ENCODE measurements around the gene NHSL2. TPM values are rescaled to one million over a fixed set of nuclear protein-coding genes. Genes with fewer than 3 reads are reported as not detected.

NHSL2 gene
- total RNA-seq, 1 donor from 2014 or later = 3.8 TPM

GRCh38 chrX:72132456-72132855, 221.8 kb downstream of the NHSL2 start:
- no peak for TF ChIP-seq CTCF (IDR thresholded peaks at IDR 0.05; ENCODE audit: borderline replicate concordance)
- intact Hi-C loops (cut with micrococcal nuclease) = loop anchor here (10.0 kb wide), 1 partner anchor 228 kb away; no protein-coding TSS in a partner anchor
- no peaks in the 10 kb centered on the region for H3K27me3 ChIP-seq (ENCODE audit: low read depth)
- no peak for DNase-seq
- H3K36me3 ChIP-seq = no peaks in the 10 kb centered on the region
- H3K4me3 ChIP-seq = peak overlapping the region; percentile 67
- H3K4me1 ChIP-seq = peaks cover 14% of the 10 kb centered on the region
- H3K9me3 ChIP-seq (replicated peaks) = no peaks in the 10 kb centered on the region
- H3K27ac ChIP-seq (replicated peaks) = peak overlapping the region; percentile 77

GRCh38 chrX:72133851-72134546, 223.4 kb downstream of the NHSL2 start:
- no peaks in the 10 kb centered on the region for H3K27me3 ChIP-seq (ENCODE audit: low read depth)
- intact Hi-C loops (cut with micrococcal nuclease) = loop anchor here (10.0 kb wide), 1 partner anchor 229 kb away; no protein-coding TSS in a partner anchor
- no peaks in the 10 kb centered on the region for H3K36me3 ChIP-seq
- no peak for TF ChIP-seq CTCF (IDR thresholded peaks at IDR 0.05; ENCODE audit: borderline replicate concordance)
- no peak overlapping the region for H3K4me3 ChIP-seq
- DNase-seq = no peak
- no peaks in the 10 kb centered on the region for H3K9me3 ChIP-seq (replicated peaks)
- H3K27ac ChIP-seq (replicated peaks) = no peak overlapping the region
- peaks cover 14% of the 10 kb centered on the region for H3K4me1 ChIP-seq

- no peaks in the 10 kb centered on the region for H3K36me3 ChIP-seq
- no peaks in the 10 kb centered on the region for H3K9me3 ChIP-seq (replicated peaks)
- H3K27ac ChIP-seq (replicated peaks) = no peak overlapping the region
- no peaks in the 10 kb centered on the region for H3K4me1 ChIP-seq
- no peak for TF ChIP-seq CTCF (IDR thresholded peaks at IDR 0.05; ENCODE audit: borderline replicate concordance)
- intact Hi-C loops (cut with micrococcal nuclease) = loop anchor here (10.0 kb wide), 1 partner anchor 233 kb away; no protein-coding TSS in a partner anchor
- no peak for DNase-seq
- no peak overlapping the region for H3K4me3 ChIP-seq
- H3K27me3 ChIP-seq (ENCODE audit: low read depth) = no peaks in the 10 kb centered on the region
Observed at GRCh38 chrX:72137846-72138495, 227.3 kb downstream of the NHSL2 start.

- TF ChIP-seq CTCF (IDR thresholded peaks at IDR 0.05; ENCODE audit: borderline replicate concordance) = no peak
- no peaks in the 10 kb centered on the region for H3K9me3 ChIP-seq (replicated peaks)
- H3K27ac ChIP-seq (replicated peaks) = no peak overlapping the region
- H3K27me3 ChIP-seq (ENCODE audit: low read depth) = no peaks in the 10 kb centered on the region
- no peaks in the 10 kb centered on the region for H3K36me3 ChIP-seq
- H3K4me3 ChIP-seq = no peak overlapping the region
- intact Hi-C loops (cut with micrococcal nuclease) = loop anchor here (10.0 kb wide), 1 partner anchor 235 kb away; no protein-coding TSS in a partner anchor
- no peak for DNase-seq
- no peaks in the 10 kb centered on the region for H3K4me1 ChIP-seq
Observed at GRCh38 chrX:72139538-72139937, 228.9 kb downstream of the NHSL2 start.

GRCh38 chrX:72141372-72142004, 230.8 kb downstream of the NHSL2 start:
- intact Hi-C loops (cut with micrococcal nuclease) = no loop called here
- no peak overlapping the region for H3K4me3 ChIP-seq
- TF ChIP-seq CTCF (IDR thresholded peaks at IDR 0.05; ENCODE audit: borderline replicate concordance) = no peak
- no peaks in the 10 kb centered on the region for H3K9me3 ChIP-seq (replicated peaks)
- no peak overlapping the region for H3K27ac ChIP-seq (replicated peaks)
- H3K36me3 ChIP-seq = no peaks in the 10 kb centered on the region
- no peaks in the 10 kb centered on the region for H3K27me3 ChIP-seq (ENCODE audit: low read depth)
- no peak for DNase-seq
- no peaks in the 10 kb centered on the region for H3K4me1 ChIP-seq

All from left ventricle myocardium inferior (tissue), 1 donor.